Left lobe of liver (tissue), 2 donors: ENCODE data around the gene MCF2L2. TPM values are rescaled to one million over a fixed set of nuclear protein-coding genes. Genes with fewer than 3 reads are reported as not detected.
A peak's percentile ranks its signal among the peaks of the same experiment; 100 is the strongest.
"Not testable (repeated sequence)": the region's sequence is repeated elsewhere in the genome, so short reads cannot be mapped to it uniquely, and the experiment has no call there.

Source experiments
- ATAC-seq: fragments of 200-7000 bp; cut with Tn5 transposase; one replicate; pipeline ENCODE4 v1.9.1; 2020; ENCODE audit warnings: mild to moderate bottlenecking, moderate library complexity
- DNase-seq: peaks from one replicate; pipeline ENCODE4 v3.0.0-alpha.2; 2020; ENCODE audit warnings: low spot score
- total RNA-seq: library from RNA; stranded (reverse); gene quantifications from one replicate; pipeline ENCODE4 v1.2.1, GENCODE V29; 2021
- donor health status: DM: no; HTN: no; CAD: no; lungs with moderate emphysema.
- donor health status: DM: no; HTN: yes; CAD: no.

The MCF2L2 gene
- total RNA-seq, 1 donor from 2014 or later = 0.13 TPM

- DNase-seq (no peak), ATAC-seq (no peak)
Observed at GRCh38 chr3:183252118-183252782, 176.2 kb downstream of the MCF2L2 start.

DNA sequence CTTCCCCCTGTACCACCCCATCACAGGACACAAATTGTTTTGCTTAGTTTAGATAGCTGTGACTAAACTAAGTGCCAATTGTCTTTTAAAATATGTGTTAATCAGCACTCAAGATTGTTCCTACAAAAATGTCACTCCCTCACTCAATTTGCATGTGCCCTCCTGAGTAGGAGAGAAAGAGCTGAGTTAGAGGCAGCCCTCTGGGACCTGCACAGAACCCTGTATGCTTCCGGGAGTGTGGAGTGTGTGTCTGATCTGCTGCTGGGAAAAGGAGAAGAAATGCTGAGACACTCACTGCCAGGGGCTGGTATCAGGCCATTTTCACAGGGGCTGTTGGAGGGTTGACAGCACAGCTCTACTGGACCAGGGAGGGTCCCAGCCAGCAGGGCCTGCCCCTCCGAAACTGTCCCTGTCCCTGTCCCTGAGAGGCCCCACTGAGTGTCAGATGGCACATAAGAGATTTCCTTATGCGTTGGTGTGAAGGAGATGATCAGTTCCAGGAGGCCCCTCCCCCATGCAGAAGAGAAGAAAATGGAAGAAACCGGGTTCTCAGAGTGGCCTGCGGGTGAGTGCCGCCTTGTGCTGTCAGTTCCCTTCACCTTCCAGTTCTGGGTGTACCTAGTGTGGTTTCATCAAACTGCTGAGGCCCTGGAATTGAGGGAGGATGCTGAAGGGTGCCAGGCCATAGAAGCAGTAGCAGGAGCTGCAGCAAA, 179.3 kb downstream of the MCF2L2 start:
- no peak for DNase-seq
- ATAC-seq = no peak

DNA sequence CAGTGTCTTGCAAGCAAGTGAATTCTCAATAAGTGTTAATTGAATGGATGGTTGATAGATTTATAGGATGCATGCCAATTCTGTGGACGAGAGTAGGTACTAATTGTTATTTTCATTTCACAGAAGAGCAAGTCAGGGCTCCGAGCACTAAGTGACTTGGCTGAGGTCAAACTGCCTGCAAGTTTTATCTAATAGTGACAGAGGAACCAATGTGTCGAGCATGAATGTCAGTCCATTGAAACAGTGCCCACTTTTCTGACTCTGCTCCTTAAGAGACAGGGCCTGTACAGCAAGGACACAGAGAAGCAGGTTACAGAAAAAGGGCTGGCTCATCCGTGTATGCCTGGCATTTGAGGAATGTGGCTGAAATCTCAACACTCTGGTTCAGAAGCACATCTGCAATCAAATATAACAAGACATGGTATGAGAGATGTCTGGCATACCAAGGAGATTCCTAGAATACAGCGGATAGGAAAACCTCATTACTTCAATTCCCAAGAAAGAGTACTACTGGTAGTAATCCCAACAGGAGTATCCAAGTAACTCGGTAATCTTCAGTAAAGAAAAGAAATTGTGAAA, 181.3 kb downstream of the MCF2L2 start:
- DNase-seq (no peak), ATAC-seq (no peak)

- peak; percentile 82 for ATAC-seq
- DNase-seq = no peak
Observed at GRCh38 chr3:183244981-183245476, 183.4 kb downstream of the MCF2L2 start.

DNA sequence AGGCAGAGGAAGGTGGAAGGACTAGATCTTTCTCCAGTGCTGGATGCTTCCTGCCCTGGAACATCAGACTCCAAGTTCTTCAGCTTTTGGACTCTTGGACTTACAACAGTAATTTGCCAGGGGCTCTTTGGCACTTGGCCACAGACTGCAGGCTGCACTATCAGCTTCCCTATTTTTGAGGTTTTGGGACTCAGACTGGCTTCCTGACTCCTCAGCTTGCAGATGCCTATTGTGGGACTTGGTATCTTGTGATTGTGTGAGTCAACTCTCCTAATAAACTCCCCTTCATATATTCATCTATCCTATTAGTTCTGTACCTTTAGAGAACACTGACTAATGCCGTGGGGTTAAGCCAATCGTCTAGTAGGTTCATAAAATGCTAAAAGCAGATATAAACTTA, 184.2 kb downstream of the MCF2L2 start:
- DNase-seq (no peak), ATAC-seq (peak; percentile 41)

- DNase-seq (no peak), ATAC-seq (no peak)
Observed at GRCh38 chr3:183242431-183242830, 186.0 kb downstream of the MCF2L2 start.

GRCh38 chr3:183239046-183239445, 189.4 kb downstream of the MCF2L2 start:
- no peak for ATAC-seq
- no peak for DNase-seq

DNA sequence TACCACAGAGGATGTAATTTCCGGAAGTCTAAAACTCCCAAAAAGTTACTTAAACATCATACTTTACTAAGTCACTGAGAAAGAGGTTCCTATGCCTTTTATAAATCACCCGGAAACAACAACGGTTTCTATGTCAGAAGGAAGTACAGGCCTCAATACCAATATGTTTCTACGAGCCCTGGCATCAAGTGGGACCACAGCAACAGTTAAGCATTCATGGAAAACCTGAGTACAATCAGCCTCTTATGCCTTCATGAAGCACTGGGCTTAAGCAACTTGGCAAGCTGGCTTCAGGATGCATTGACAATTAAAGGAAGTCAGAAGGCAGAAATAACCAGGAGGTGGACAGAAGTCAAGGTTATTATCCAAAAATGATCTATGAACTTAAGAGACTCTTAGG, 194.5 kb downstream of the MCF2L2 start:
- ATAC-seq = no peak
- DNase-seq = no peak

- no peak for ATAC-seq
- DNase-seq = no peak
Observed at GRCh38 chr3:183230826-183231225, 197.6 kb downstream of the MCF2L2 start.

GRCh38 chr3:183230251-183230650, 198.2 kb downstream of the MCF2L2 start:
- ATAC-seq, DNase-seq: not testable (repeated sequence)

GRCh38 chr3:183229178-183229577, 199.2 kb downstream of the MCF2L2 start:
- ATAC-seq (no peak), DNase-seq (no peak)

DNA sequence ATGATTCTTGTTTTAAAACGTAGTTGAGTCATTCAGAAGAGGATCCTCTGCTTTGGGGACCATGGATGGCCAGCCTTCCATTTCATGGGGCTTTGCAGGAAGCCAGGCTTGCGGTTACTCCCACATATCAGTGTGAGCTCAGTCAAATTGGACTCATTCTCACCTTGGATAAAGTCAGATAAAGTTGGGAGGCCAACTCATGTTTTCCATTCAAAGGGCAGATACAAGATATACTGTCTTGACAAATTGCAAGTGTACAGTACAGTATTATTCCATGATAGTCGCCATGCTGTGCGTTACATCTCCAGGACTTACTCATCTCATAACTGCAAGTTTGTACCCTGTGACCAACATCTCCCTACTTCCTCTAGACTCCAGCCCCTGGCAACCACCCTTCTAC, 200.8 kb downstream of the MCF2L2 start:
- ATAC-seq (no peak), DNase-seq (no peak)

GRCh38 chr3:183226333-183226890, 202.0 kb downstream of the MCF2L2 start:
- no peak for DNase-seq
- ATAC-seq = no peak

DNA sequence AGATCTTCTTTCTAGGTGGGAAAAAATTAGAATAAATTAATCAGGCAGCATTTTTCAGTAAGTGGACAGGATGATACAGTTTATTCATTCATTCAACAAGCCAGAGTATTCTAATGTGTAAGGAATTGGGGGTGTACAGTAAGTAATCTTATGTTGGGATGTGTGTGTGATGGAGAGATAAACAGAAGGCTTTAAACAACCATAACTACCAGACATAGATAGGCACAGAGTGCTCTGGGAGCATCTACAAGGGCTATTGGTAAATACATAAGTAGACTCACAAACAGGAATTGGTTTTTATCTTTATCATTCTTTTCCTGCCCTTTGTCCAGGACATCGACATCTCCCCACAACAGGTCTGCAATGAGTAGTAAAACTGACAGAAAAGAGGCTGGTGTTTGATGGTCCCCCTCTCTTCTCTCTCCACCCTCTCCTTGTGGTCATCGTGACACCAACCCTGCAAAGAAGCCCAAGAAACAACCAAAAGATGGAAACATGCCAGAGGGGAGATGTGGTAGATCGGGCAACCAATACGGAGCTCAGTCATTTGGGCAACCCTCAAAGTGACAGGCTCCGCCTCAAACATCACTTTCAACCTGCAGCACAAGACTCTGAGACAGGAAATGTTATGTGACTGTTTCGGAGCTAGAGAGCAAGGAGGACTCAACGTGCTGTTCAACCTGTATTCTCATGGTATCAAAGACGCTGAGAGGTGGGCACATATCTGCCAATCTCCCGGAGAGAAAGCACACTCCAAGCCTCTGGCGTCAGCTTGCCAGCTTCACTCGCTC, 204.0 kb downstream of the MCF2L2 start:
- ATAC-seq (no peak), DNase-seq (no peak)

GRCh38 chr3:183222631-183223235, 205.7 kb downstream of the MCF2L2 start:
- DNase-seq (no peak), ATAC-seq (no peak)

GRCh38 chr3:183220828-183221227, 207.6 kb downstream of the MCF2L2 start:
- no peak for DNase-seq
- ATAC-seq = no peak

- DNase-seq (no peak), ATAC-seq (no peak)
Observed at GRCh38 chr3:183218826-183219225, 209.6 kb downstream of the MCF2L2 start.

GRCh38 chr3:183217548-183218332, 210.7 kb downstream of the MCF2L2 start:
- DNase-seq (no peak), ATAC-seq (no peak)

GRCh38 chr3:183215591-183216202, 212.7 kb downstream of the MCF2L2 start:
- no peak for ATAC-seq
- DNase-seq = no peak
